Fibroblast of lung (primary cell): Measurements from ENCODE around the gene SYDE1.

ENCODE experiments used
- CTCF ChIP-seq, 2 donors: IDR thresholded peaks in 1 of 2; conservative IDR thresholded peaks in 1 of 2; 1 replicate in 1 of 2; 2 replicates in 1 of 2; pipeline ENCODE4 v1.5.1; 2011 to 2012; ENCODE audit warnings: low read length in 2 of 2, control low read depth in 1 of 2, inconsistent platforms in 1 of 2, low read depth in 1 of 2, mild to moderate bottlenecking in 1 of 2
- EZH2 ChIP-seq: IDR thresholded peaks from 2 replicates; pipeline ENCODE4 v1.5.1; 2012; ENCODE audit warnings: low read length, control low read depth, mild to moderate bottlenecking; ENCODE audit errors: missing control alignments

- peak; percentile 56 to 79 for TF ChIP-seq CTCF (conservative IDR thresholded peaks at IDR 0.05 in 1 of 2, IDR thresholded peaks at IDR 0.05 in 1 of 2; ENCODE audit: low read depth in 1 of 2, low read length in 2 of 2)
- TF ChIP-seq EZH2, result no peak
Measured at GRCh38 chr19:15101479-15102082, 5.6 kb upstream of the SYDE1 start.
